B cell (primary cell): ENCODE results near the gene ASPSCR1. TPM values are rescaled to one million over a fixed set of nuclear protein-coding genes. Genes with fewer than 3 reads are reported as not detected.

ENCODE experiments used
- ATAC-seq: fragments of 200-7000 bp; cut with Tn5 transposase; one replicate; pipeline ENCODE4 v1.10.0; 2021; ENCODE audit warnings: low read depth, mild to moderate bottlenecking, moderate number of reproducible peaks, moderate library complexity
- CTCF ChIA-PET: fragments of 350-600 bp; sonication (Branson Sonifier 250); formaldehyde crosslinking; loops from one replicate; lab custom pipeline; 2021; ENCODE audit warnings: antibody characterized with exemption, inconsistent platforms; lab: Charles Lee
- POLR2A ChIA-PET: fragments of 350-600 bp; sonication (Branson Sonifier 250); formaldehyde crosslinking; loops from one replicate; lab custom pipeline; 2021; ENCODE audit warnings: antibody characterized with exemption; lab: Charles Lee
- DNase-seq: peaks from one replicate; pipeline ENCODE4 v3.0.0; 2013
- H2AFZ ChIP-seq: 2 replicates; pipeline ENCODE4 v1.6.1; 2012; ENCODE audit warnings: mild to moderate bottlenecking, low read depth, low read length; ENCODE audit not compliant: insufficient read depth, poor library complexity, severe bottlenecking
- H3K27ac ChIP-seq, 2 donors: 1 replicate in 1 of 2; 2 replicates in 1 of 2; pipeline ENCODE4 v1.5.1; 2012 to 2013; ENCODE audit warnings: low read length in 2 of 2, mild to moderate bottlenecking in 2 of 2, moderate library complexity in 1 of 2
- H3K27me3 ChIP-seq, 4 experiments: fragments of 200-600 bp in 1 of 4; sonication (generic) in 1 of 4; replicated peaks in 1 of 4; 1 replicate in 2 of 4; 2 replicates in 2 of 4; pipeline versions ENCODE4 v1.6.1 to v1.7.0; 2013 to 2016; ENCODE audit warnings: low read length in 3 of 4, mild to moderate bottlenecking in 2 of 4, mixed read lengths in 1 of 4, moderate library complexity in 1 of 4; ENCODE audit not compliant: insufficient read depth in 4 of 4, control insufficient read depth in 3 of 4; ENCODE audit errors: control extremely low read depth in 1 of 4
- H3K36me3 ChIP-seq, 2 experiments: replicated peaks in 1 of 2; 1 replicate in 1 of 2; 2 replicates in 1 of 2; pipeline versions ENCODE4 v1.6.1 to v1.7.1; 2013; ENCODE audit warnings: low read length in 1 of 2; ENCODE audit not compliant: insufficient read depth in 2 of 2, control insufficient read depth in 1 of 2; ENCODE audit errors: control extremely low read depth in 1 of 2, extremely low read depth in 1 of 2
- H3K4me1 ChIP-seq, 2 donors: fragments of 200-600 bp in 1 of 2; sonication (generic) in 1 of 2; 1 replicate in 1 of 2; 2 replicates in 1 of 2; pipeline versions ENCODE4 v1.5.1 to v1.6.1; 2013 to 2017; ENCODE audit warnings: low read length in 2 of 2; ENCODE audit not compliant: control insufficient read depth in 2 of 2, insufficient read depth in 2 of 2
- H3K4me2 ChIP-seq: replicated peaks from 2 replicates; pipeline ENCODE3; 2012; ENCODE audit warnings: mild to moderate bottlenecking, low read depth, low read length; ENCODE audit not compliant: poor library complexity, severe bottlenecking
- H3K4me3 ChIP-seq, 5 experiments: fragments of 200-600 bp in 1 of 5; sonication (generic) in 1 of 5; 1 replicate in 3 of 5; 2 replicates in 2 of 5; pipeline versions ENCODE4 v1.5.1 to v1.7.0; 2011 to 2016; ENCODE audit warnings: low read length in 4 of 5, mild to moderate bottlenecking in 4 of 5, low read depth in 2 of 5, control low read depth in 1 of 5, moderate library complexity in 1 of 5; ENCODE audit not compliant: insufficient read depth in 1 of 5; ENCODE audit errors: control extremely low read depth in 1 of 5, extremely low read depth in 1 of 5
- H3K79me2 ChIP-seq: fragments of 200-600 bp; sonication (generic); one replicate; pipeline ENCODE4 v1.6.0; 2016; ENCODE audit warnings: low read length; ENCODE audit not compliant: control insufficient read depth, insufficient read depth
- H3K9ac ChIP-seq: fragments of 200-600 bp; sonication (generic); 2 replicates; pipeline ENCODE4 v1.6.1; 2017; ENCODE audit warnings: mild to moderate bottlenecking, low read length, moderate library complexity
- H3K9me3 ChIP-seq, 3 donors: one replicate each; pipeline versions ENCODE4 v1.6.1 to v1.7.1; 2013; ENCODE audit warnings: low read length in 2 of 3; ENCODE audit not compliant: control insufficient read depth in 2 of 3, insufficient read depth in 1 of 3; ENCODE audit errors: control extremely low read depth in 1 of 3
- H4K20me1 ChIP-seq: 2 replicates; pipeline ENCODE4 v1.6.0; 2012; ENCODE audit warnings: mild to moderate bottlenecking, low read length; ENCODE audit not compliant: insufficient read depth, control insufficient read depth, poor library complexity, severe bottlenecking
- H3K27ac Mint-ChIP-seq: one replicate; pipeline ENCODE4 v1.8.0; 2021; ENCODE audit warnings: mixed read lengths
- H3K27me3 Mint-ChIP-seq: one replicate; pipeline ENCODE4 v1.8.0; 2021; ENCODE audit warnings: mixed read lengths
- H3K4me1 Mint-ChIP-seq: one replicate; pipeline ENCODE4 v1.8.0; 2021; ENCODE audit warnings: mixed read lengths
- H3K4me3 Mint-ChIP-seq: one replicate; pipeline ENCODE4 v1.8.0; 2021; ENCODE audit warnings: mixed read lengths
- H3K9me3 Mint-ChIP-seq: one replicate; pipeline ENCODE4 v1.8.0; 2022; ENCODE audit warnings: mixed read lengths; ENCODE audit not compliant: insufficient read depth
- CTCF ChIP-seq: fragments of 200-600 bp; IDR thresholded peaks from one replicate; pipeline ENCODE4 v1.8.0; 2022; ENCODE audit warnings: antibody characterized with exemption, mild to moderate bottlenecking
- EZH2 ChIP-seq: IDR thresholded peaks from 2 replicates; pipeline ENCODE4 v1.6.1; 2012; ENCODE audit warnings: borderline replicate concordance, low read depth, mild to moderate bottlenecking, moderate library complexity, low read length; ENCODE audit not compliant: insufficient read depth, poor library complexity, severe bottlenecking
- WGBS: methylation state at CpG from one replicate; pipeline ENCODE4 v1.1.5; 2013; ENCODE audit warnings: missing lambda C conversion rate; ENCODE audit not compliant: insufficient coverage; 5-methylcytosine and 5-hydroxymethylcytosine counted together
- intact Hi-C: fragments of 100-400 bp; cut with micrococcal nuclease; formaldehyde crosslinking; loops from one replicate; pipeline ENCODE4 v1.10.0; 2022
- polyA plus RNA-seq: library from polyadenylated mRNA; depleted of rRNA; stranded (reverse); fragments of >200 nt; gene quantifications from 2 replicates; pipeline ENCODE4 v1.2.3, GENCODE V29; 2012
- total RNA-seq, 2 donors: library from RNA; stranded (reverse); fragments of 120-200 nt in 1 of 2; gene quantifications; 1 replicate in 1 of 2; 2 replicates in 1 of 2; pipeline versions ENCODE4 v1.2.3 to v1.2.4, GENCODE V29; 2013 to 2022

Gene ASPSCR1
- total and polyA plus RNA-seq, 2 donors (not counting 1 experiment from before 2014, with no cell fraction given), result 34.0 to 46.7 TPM

DNA sequence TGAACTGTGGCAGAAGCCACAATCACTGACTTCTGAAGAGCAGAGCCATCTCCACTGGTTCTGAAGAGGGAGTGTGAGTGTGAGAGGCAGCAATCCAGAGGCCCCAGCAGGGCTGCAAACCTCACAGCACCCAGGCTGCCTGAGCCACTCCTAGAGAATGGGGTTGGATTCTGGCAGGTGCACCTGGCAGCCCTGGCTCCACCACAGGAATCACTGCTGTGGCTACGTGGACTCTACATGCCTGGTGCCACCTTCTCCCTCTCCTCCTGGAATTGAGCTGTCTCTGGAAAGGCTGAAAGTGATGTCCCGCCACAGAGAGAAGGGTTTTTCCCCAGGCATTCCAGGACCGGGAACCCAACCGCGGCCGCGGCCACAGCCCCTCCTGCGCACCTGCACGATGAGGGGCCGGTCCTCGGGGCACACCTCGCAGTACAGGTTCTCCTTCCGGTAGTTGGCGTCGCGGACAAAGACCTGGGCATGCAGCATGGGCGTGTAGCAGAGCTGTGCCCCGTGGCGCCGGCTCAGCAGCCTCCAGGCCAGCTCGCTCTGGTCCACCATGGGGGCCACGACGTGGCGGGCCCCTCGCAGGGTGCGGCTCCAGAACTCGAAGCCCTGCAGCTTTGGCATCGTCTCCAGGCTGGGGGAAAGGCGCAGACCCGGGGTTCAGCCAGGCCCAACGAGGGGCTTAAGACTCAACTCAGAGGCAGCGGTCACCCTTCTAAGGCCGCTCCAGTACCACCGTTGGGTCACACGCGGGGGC, 87.2 kb downstream of the ASPSCR1 start:
- peaks cover 12% of the 10 kb centered on the region for H3K79me2 ChIP-seq
- intact Hi-C loops, result loop anchor here (1.0 kb wide), 1 partner anchor 34 kb away; the partner anchor contains the start of gene FASN

More for the DNA sequence above, 87.2 kb downstream of the ASPSCR1 start:
- Histone ChIP-seq H3K4me1 (peaks cover 16 to 26% of the 10 kb centered on the region in 2 donors), H3K9ac (peak overlapping the region; percentile 75), H3K36me3 (peaks cover 0 to 20% of the 10 kb centered on the region in 2 experiments), H4K20me1 (peaks cover 8% of the 10 kb centered on the region), H3K27ac (peak overlapping the region in 1 of 2 donors; percentile 73), H3K4me3 (peak overlapping the region; percentile 18 to 76 (median 64)), H3K4me2 (peak overlapping the region; percentile 85), H2AFZ (peak overlapping the region; percentile 100), H3K27me3 (no peaks in the 10 kb centered on the region), H3K9me3 (no peaks in the 10 kb centered on the region)
- TF ChIP-seq EZH2 (no peak), CTCF (no peak)
- peak overlapping the region; percentile 53 for H3K27ac Mint-ChIP-seq
- no peaks in the 10 kb centered on the region for H3K27me3 Mint-ChIP-seq
- CTCF ChIA-PET, result interaction anchor here (1.1 to 1.3 kb wide), 2 partner anchors 27 to 41 kb away, joined by 3 to 4 read pairs; partner anchors contain the start of gene DCXR
- WGBS, result 55% methylated on average over 36 of the region's 36 CpGs
- ATAC-seq (no peak), DNase-seq (no peak)
- peak overlapping the region; percentile 69 for H3K4me3 Mint-ChIP-seq
- peaks cover 15% of the 10 kb centered on the region for H3K4me1 Mint-ChIP-seq
- POLR2A ChIA-PET, result interaction anchor here (0.6 to 1.3 kb wide), 3 partner anchors 11 to 85 kb away, joined by 3 to 4 read pairs (median 4); partner anchors contain the start of gene DCXR
- H3K9me3 Mint-ChIP-seq, result no peaks in the 10 kb centered on the region
